HCT116 (cell line): ENCODE data around the gene CIT. TPM values are rescaled to one million over a fixed set of nuclear protein-coding genes. Genes with fewer than 3 reads are reported as not detected.

Experiments used
- ATAC-seq: fragments of 200-7000 bp; cut with Tn5 transposase; 2 replicates; pipeline ENCODE4 v1.9.1; 2020; ENCODE audit warnings: mild to moderate bottlenecking, moderate library complexity
- BruUV-seq: library from RNA; stranded (reverse); fragments of 400-500 nt; replicated peaks from 2 replicates; lab custom pipeline; 2021; lab: Mats Ljungman, UMichigan
- CTCF ChIA-PET: fragments of 300-600 bp; sonication (Branson Sonifier 250); formaldehyde crosslinking; loops from one replicate; lab custom pipeline; 2021; ENCODE audit warnings: antibody characterized with exemption; lab: Charles Lee
- POLR2A ChIA-PET: fragments of 300-600, 350-600 bp; sonication (Branson Sonifier 250); formaldehyde crosslinking; loops from one replicate; lab custom pipeline; 2021; ENCODE audit warnings: antibody characterized with exemption; lab: Charles Lee
- RAD21 ChIA-PET, 2 experiments: fragments of 300-600 bp; sonication (Branson Sonifier 250); formaldehyde crosslinking; loops; one replicate each; lab custom pipeline; 2023; ENCODE audit warnings: low total read pairs in 2 of 2; ENCODE audit not compliant: uncharacterized antibody in 2 of 2, unreplicated experiment in 2 of 2, low non-redundant PET in 1 of 2; lab: Charles Lee
- DNase-seq: peaks from one replicate; pipeline ENCODE4 v3.0.0-alpha.2; 2010; ENCODE audit warnings: low read depth, low spot score
- H2AFZ ChIP-seq: fragments of 200-600 bp; shearing (Covaris generic), sonication (generic); 2 replicates; pipeline ENCODE4 v1.6.1; 2017; ENCODE audit warnings: low read depth, mixed run types, mixed read lengths, antibody characterized with exemption, low read length; ENCODE audit not compliant: poor library complexity, severe bottlenecking
- H3K27ac ChIP-seq: 2 replicates; pipeline ENCODE4 v1.5.1; 2012; ENCODE audit warnings: low read depth, low read length
- H3K27me3 ChIP-seq: fragments of 200-600 bp; sonication (generic); 2 replicates; pipeline ENCODE4 v1.6.1; 2016; ENCODE audit warnings: mixed run types, low read length, mixed read lengths; ENCODE audit not compliant: insufficient read depth
- H3K36me3 ChIP-seq, 2 experiments: fragments of 200-500 bp in 1 of 2; fragments of 200-600 bp in 1 of 2; sonication (Bioruptor generic) in 1 of 2; sonication (generic) in 1 of 2; 2 replicates each; pipeline versions ENCODE4 v1.5.1 to v1.6.1; 2014 to 2016; ENCODE audit warnings: low read length in 2 of 2, inconsistent platforms in 1 of 2, mixed read lengths in 1 of 2, mixed run types in 1 of 2; ENCODE audit not compliant: insufficient read depth in 2 of 2, control insufficient read depth in 1 of 2
- H3K4me1 ChIP-seq, 2 experiments: fragments of 200-600 bp in 1 of 2; sonication (generic) in 1 of 2; 2 replicates each; pipeline versions ENCODE4 v1.5.1 to v1.6.1; 2012 to 2017; ENCODE audit warnings: low read length in 2 of 2, inconsistent platforms in 1 of 2, mild to moderate bottlenecking in 1 of 2, mixed read lengths in 1 of 2, mixed run types in 1 of 2, moderate library complexity in 1 of 2; ENCODE audit not compliant: insufficient read depth in 2 of 2, control insufficient read depth in 1 of 2
- H3K4me2 ChIP-seq: fragments of 200-600 bp; sonication (generic); 2 replicates; pipeline ENCODE4 v1.6.1; 2017; ENCODE audit warnings: mixed run types, low read length, mixed read lengths
- H3K4me3 ChIP-seq, 2 experiments: fragments of 200-600 bp in 1 of 2; sonication (generic) in 1 of 2; replicated peaks in 1 of 2; 2 replicates each; pipeline ENCODE4 v1.5.1; 2011 to 2016; ENCODE audit warnings: low read length in 2 of 2, control low read depth in 1 of 2, low read depth in 1 of 2, mild to moderate bottlenecking in 1 of 2, mixed read lengths in 1 of 2, mixed run types in 1 of 2
- H3K79me2 ChIP-seq: fragments of 200-600 bp; sonication (generic); 2 replicates; pipeline ENCODE4 v1.6.1; 2017; ENCODE audit warnings: mild to moderate bottlenecking, mixed run types, low read length, moderate library complexity, mixed read lengths; ENCODE audit not compliant: insufficient read depth
- H3K9ac ChIP-seq: fragments of 200-600 bp; sonication (generic); 2 replicates; pipeline ENCODE4 v1.6.1; 2016; ENCODE audit warnings: low read length, mixed read lengths
- H3K9me2 ChIP-seq: fragments of 200-600 bp; sonication (generic), shearing (Covaris generic); 2 replicates; pipeline ENCODE4 v1.6.1; 2017; ENCODE audit warnings: mixed run types, mild to moderate bottlenecking, moderate library complexity; ENCODE audit not compliant: insufficient read depth
- H3K9me3 ChIP-seq, 2 experiments: fragments of 200-500 bp in 1 of 2; fragments of 200-600 bp in 1 of 2; sonication (Bioruptor generic) in 1 of 2; sonication (generic) in 1 of 2; 2 replicates each; pipeline ENCODE4 v1.6.1; 2014 to 2017; ENCODE audit warnings: low read length in 2 of 2, mixed read lengths in 2 of 2, inconsistent platforms in 1 of 2, low read depth in 1 of 2, mild to moderate bottlenecking in 1 of 2, mixed run types in 1 of 2, moderate library complexity in 1 of 2; ENCODE audit not compliant: control insufficient read depth in 1 of 2, insufficient read depth in 1 of 2
- H4K20me1 ChIP-seq: fragments of 200-600 bp; sonication (generic), shearing (Covaris generic); 2 replicates; pipeline ENCODE4 v1.6.1; 2017; ENCODE audit warnings: mixed run types, mild to moderate bottlenecking, moderate library complexity; ENCODE audit not compliant: insufficient read depth
- CBX3 ChIP-seq: IDR thresholded peaks from 2 replicates; pipeline ENCODE4 v1.6.1; 2012; ENCODE audit warnings: low read depth
- EGR1 ChIP-seq: IDR thresholded peaks from 2 replicates; pipeline ENCODE4 v1.6.1; 2012; ENCODE audit warnings: low read depth
- ELF1 ChIP-seq: IDR thresholded peaks from 2 replicates; pipeline ENCODE4 v1.6.1; 2012; ENCODE audit warnings: low read depth, borderline replicate concordance
- EZH2 ChIP-seq: fragments of 200-600 bp; sonication (generic); IDR thresholded peaks from 2 replicates; pipeline ENCODE4 v1.6.1; 2017; ENCODE audit warnings: antibody characterized with exemption, mixed run types
- EZH2phosphoT487 ChIP-seq: fragments of 200-600 bp; IDR thresholded peaks from 2 replicates; pipeline ENCODE4 v1.6.1; 2018; ENCODE audit warnings: antibody characterized with exemption, borderline replicate concordance
- FOSL1 ChIP-seq: IDR thresholded peaks from 2 replicates; pipeline ENCODE4 v1.6.1; 2012; ENCODE audit warnings: low read depth
- JUND ChIP-seq: IDR thresholded peaks from 2 replicates; pipeline ENCODE4 v1.6.1; 2012
- POLR2A ChIP-seq: IDR thresholded peaks from 2 replicates; pipeline ENCODE4 v1.7.0; 2011; ENCODE audit warnings: borderline replicate concordance; ENCODE audit not compliant: insufficient read depth, insufficient read length; ENCODE audit errors: extremely low read depth
- POLR2AphosphoS5 ChIP-seq: IDR thresholded peaks from 2 replicates; pipeline ENCODE4 v1.6.1; 2011; ENCODE audit warnings: mild to moderate bottlenecking, low read depth, low read length, moderate library complexity
- RAD21 ChIP-seq: IDR thresholded peaks from 2 replicates; pipeline ENCODE4 v1.6.1; 2012; ENCODE audit warnings: low read depth, mild to moderate bottlenecking
- SRF ChIP-seq: IDR thresholded peaks from 2 replicates; pipeline ENCODE4 v1.6.1; 2012; ENCODE audit warnings: low read depth
- intact Hi-C: fragments of 100-400 bp; cut with micrococcal nuclease; formaldehyde crosslinking; loops from 2 replicates; pipeline ENCODE4 v1.10.0; 2022
- total RNA-seq: library from RNA; stranded (reverse); gene quantifications from one replicate; pipeline ENCODE4 v1.2.1, GENCODE V29; 2021; ENCODE audit not compliant: unreplicated experiment
- TF ChIP-seq, protein P1 (sequence below): IDR thresholded peaks from 2 replicates; pipeline ENCODE4 v1.6.1; 2012; ENCODE audit warnings: low read depth
- TF ChIP-seq, protein P2 (sequence below): IDR thresholded peaks from 2 replicates; pipeline ENCODE4 v1.6.1; 2012
- TF ChIP-seq, protein P3 (sequence below): IDR thresholded peaks from 2 replicates; pipeline ENCODE4 v1.6.1; 2011; ENCODE audit warnings: mild to moderate bottlenecking, low read length, moderate library complexity; ENCODE audit not compliant: insufficient replicate concordance; ENCODE audit errors: extremely low read depth
- TF ChIP-seq, protein P4 (sequence below), 3 experiments: fragments of 200-600 bp in 1 of 3; sonication (generic) in 1 of 3; IDR thresholded peaks in 2 of 3; conservative IDR thresholded peaks in 1 of 3; 2 replicates each; pipeline ENCODE4 v1.5.1; 2012 to 2017; ENCODE audit warnings: low read depth in 2 of 3, low read length in 2 of 3, antibody characterized with exemption in 1 of 3, borderline replicate concordance in 1 of 3, control low read depth in 1 of 3, mild to moderate bottlenecking in 1 of 3, mixed read lengths in 1 of 3, mixed run types in 1 of 3, moderate library complexity in 1 of 3; ENCODE audit not compliant: insufficient read depth in 1 of 3
- TF ChIP-seq, protein P5 (sequence below): IDR thresholded peaks from 2 replicates; pipeline ENCODE4 v1.6.1; 2012

The CIT gene
- total RNA-seq, 1 experiment from 2014 or later: 54.2 TPM

DNA sequence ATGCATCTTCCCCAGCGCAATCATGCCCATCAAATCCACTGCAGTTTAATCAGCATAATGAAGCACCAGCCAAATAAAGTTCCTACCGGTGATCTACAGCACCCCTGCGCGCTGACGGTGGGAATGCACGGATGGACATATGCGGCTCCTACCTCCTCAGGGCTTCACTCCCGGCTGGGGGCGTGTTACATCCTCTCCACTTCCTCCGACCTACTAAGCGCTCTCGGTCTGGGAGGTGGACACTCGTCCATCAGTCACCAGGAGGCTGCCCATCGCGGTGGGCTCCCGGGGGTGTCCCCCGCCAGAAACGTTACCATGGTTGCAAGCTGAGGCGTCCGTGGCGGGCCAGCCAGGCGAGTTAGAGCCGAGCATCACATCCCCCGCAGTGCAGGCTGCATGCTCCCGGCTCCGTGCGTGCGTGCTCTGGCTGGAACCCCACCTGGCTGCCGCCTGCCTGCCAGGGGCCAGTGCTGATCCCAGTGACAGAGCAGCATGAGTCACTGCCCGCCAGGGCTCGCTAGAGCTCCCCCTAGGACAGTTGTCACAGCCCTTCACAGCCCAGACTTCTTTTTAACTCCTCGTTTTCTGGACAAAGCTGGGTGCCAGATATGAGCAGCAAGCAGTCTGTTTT, 73.0 kb downstream of the CIT start (continued):
- TF ChIP-seq, protein P1, sequence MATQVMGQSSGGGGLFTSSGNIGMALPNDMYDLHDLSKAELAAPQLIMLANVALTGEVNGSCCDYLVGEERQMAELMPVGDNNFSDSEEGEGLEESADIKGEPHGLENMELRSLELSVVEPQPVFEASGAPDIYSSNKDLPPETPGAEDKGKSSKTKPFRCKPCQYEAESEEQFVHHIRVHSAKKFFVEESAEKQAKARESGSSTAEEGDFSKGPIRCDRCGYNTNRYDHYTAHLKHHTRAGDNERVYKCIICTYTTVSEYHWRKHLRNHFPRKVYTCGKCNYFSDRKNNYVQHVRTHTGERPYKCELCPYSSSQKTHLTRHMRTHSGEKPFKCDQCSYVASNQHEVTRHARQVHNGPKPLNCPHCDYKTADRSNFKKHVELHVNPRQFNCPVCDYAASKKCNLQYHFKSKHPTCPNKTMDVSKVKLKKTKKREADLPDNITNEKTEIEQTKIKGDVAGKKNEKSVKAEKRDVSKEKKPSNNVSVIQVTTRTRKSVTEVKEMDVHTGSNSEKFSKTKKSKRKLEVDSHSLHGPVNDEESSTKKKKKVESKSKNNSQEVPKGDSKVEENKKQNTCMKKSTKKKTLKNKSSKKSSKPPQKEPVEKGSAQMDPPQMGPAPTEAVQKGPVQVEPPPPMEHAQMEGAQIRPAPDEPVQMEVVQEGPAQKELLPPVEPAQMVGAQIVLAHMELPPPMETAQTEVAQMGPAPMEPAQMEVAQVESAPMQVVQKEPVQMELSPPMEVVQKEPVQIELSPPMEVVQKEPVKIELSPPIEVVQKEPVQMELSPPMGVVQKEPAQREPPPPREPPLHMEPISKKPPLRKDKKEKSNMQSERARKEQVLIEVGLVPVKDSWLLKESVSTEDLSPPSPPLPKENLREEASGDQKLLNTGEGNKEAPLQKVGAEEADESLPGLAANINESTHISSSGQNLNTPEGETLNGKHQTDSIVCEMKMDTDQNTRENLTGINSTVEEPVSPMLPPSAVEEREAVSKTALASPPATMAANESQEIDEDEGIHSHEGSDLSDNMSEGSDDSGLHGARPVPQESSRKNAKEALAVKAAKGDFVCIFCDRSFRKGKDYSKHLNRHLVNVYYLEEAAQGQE: no peak
- TF ChIP-seq EZH2phosphoT487 (no peak), RAD21 (peak; percentile 32; the same call in 1 of the 2 replicates), EGR1 (no peak)

DNA sequence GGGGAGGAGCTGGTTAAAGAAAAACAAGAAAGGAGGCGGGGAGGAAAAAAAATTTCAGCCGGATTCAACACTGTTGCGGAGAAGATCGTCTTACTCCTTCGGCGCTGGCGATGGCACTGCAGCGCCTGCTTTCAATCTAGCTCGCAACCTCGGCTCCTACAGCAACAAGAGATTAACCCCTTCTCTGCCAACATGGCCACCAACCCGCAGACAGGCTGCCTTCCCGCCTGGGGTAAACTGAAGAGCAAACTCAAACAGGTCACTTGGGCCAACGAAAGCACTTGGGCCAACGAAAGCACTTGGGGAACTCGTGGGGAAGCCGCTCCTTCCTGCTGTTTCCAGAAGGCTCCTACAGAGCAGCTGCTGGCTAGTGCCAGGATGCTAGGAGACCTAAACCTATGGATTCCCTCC, 73.7 kb downstream of the CIT start:
- Histone ChIP-seq H3K27me3 (no peaks in the 10 kb centered on the region), H3K36me3 (no peaks in the 10 kb centered on the region; a peak in 1 of 4 replicates), H3K9me3 (no peaks in the 10 kb centered on the region), H3K27ac (no peak overlapping the region), H3K9me2 (no peaks in the 10 kb centered on the region), H3K4me3 (no peak overlapping the region), H4K20me1 (peaks cover 6% of the 10 kb centered on the region; the same call in 1 of the 2 replicates), H3K4me2 (no peak overlapping the region), H3K4me1 (peaks cover 0 to 18% of the 10 kb centered on the region in 2 experiments; a peak in 3 of 4 replicates), H3K9ac (no peak overlapping the region), H2AFZ (no peak overlapping the region), H3K79me2 (peaks cover 12% of the 10 kb centered on the region)
- DNase-seq (no peak), ATAC-seq (no peak)
- intact Hi-C loops: no loop called here
- ChIA-PET RAD21 (no interaction called here), POLR2A (no interaction called here), CTCF (no interaction called here)
- no TSS peak for BruUV-seq
- TF ChIP-seq POLR2A (no peak), FOSL1 (no peak), SRF (no peak), JUND (no peak), EZH2 (no peak), ELF1 (no peak), POLR2AphosphoS5 (no peak), CBX3 (no peak), RAD21 (no peak)
- TF ChIP-seq, protein P2, sequence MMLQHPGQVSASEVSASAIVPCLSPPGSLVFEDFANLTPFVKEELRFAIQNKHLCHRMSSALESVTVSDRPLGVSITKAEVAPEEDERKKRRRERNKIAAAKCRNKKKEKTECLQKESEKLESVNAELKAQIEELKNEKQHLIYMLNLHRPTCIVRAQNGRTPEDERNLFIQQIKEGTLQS: no peak
- TF ChIP-seq, protein P3, sequence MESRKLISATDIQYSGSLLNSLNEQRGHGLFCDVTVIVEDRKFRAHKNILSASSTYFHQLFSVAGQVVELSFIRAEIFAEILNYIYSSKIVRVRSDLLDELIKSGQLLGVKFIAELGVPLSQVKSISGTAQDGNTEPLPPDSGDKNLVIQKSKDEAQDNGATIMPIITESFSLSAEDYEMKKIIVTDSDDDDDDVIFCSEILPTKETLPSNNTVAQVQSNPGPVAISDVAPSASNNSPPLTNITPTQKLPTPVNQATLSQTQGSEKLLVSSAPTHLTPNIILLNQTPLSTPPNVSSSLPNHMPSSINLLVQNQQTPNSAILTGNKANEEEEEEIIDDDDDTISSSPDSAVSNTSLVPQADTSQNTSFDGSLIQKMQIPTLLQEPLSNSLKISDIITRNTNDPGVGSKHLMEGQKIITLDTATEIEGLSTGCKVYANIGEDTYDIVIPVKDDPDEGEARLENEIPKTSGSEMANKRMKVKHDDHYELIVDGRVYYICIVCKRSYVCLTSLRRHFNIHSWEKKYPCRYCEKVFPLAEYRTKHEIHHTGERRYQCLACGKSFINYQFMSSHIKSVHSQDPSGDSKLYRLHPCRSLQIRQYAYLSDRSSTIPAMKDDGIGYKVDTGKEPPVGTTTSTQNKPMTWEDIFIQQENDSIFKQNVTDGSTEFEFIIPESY: no peak
- TF ChIP-seq, protein P4, sequence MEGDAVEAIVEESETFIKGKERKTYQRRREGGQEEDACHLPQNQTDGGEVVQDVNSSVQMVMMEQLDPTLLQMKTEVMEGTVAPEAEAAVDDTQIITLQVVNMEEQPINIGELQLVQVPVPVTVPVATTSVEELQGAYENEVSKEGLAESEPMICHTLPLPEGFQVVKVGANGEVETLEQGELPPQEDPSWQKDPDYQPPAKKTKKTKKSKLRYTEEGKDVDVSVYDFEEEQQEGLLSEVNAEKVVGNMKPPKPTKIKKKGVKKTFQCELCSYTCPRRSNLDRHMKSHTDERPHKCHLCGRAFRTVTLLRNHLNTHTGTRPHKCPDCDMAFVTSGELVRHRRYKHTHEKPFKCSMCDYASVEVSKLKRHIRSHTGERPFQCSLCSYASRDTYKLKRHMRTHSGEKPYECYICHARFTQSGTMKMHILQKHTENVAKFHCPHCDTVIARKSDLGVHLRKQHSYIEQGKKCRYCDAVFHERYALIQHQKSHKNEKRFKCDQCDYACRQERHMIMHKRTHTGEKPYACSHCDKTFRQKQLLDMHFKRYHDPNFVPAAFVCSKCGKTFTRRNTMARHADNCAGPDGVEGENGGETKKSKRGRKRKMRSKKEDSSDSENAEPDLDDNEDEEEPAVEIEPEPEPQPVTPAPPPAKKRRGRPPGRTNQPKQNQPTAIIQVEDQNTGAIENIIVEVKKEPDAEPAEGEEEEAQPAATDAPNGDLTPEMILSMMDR (IDR thresholded peaks at IDR 0.05 in 2 of 3, conservative IDR thresholded peaks at IDR 0.05 in 1 of 3; ENCODE audit: borderline replicate concordance in 1 of 3, insufficient read depth in 1 of 3, low read depth in 2 of 3, low read length in 2 of 3): no peak
- TF ChIP-seq, protein P5, sequence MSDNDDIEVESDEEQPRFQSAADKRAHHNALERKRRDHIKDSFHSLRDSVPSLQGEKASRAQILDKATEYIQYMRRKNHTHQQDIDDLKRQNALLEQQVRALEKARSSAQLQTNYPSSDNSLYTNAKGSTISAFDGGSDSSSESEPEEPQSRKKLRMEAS: no peak
